ENCODE measurements around the gene PUS10.

DNA sequence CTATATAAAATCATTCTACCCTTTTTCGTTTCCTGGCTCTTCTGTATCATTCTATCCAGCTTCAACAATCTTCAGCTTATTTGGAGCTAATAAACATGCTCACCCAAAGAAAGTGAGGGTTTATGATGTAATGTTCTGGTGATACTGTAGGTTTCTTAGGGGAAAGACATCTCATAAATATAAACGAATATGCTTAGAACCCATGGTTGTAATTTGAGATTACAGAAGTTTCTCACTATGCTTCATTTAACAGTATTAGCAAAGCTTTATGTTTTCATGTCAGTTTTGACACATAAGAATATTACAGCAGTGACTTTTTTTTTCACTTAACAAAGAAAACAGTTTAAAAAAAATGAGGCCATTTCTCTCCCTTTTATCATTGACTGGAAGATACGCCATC is 12.3 kb downstream of the PUS10 start:
- TF ChIP-seq, protein P1, sequence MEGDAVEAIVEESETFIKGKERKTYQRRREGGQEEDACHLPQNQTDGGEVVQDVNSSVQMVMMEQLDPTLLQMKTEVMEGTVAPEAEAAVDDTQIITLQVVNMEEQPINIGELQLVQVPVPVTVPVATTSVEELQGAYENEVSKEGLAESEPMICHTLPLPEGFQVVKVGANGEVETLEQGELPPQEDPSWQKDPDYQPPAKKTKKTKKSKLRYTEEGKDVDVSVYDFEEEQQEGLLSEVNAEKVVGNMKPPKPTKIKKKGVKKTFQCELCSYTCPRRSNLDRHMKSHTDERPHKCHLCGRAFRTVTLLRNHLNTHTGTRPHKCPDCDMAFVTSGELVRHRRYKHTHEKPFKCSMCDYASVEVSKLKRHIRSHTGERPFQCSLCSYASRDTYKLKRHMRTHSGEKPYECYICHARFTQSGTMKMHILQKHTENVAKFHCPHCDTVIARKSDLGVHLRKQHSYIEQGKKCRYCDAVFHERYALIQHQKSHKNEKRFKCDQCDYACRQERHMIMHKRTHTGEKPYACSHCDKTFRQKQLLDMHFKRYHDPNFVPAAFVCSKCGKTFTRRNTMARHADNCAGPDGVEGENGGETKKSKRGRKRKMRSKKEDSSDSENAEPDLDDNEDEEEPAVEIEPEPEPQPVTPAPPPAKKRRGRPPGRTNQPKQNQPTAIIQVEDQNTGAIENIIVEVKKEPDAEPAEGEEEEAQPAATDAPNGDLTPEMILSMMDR (IDR thresholded peaks at IDR 0.05), result no peak
- TF ChIP-seq BHLHE40 (IDR thresholded peaks at IDR 0.05; ENCODE audit: low read depth, low read length) (no peak), POLR2A (IDR thresholded peaks at IDR 0.05; ENCODE audit: low read length) (no peak), CEBPB (IDR thresholded peaks at IDR 0.05) (no peak), KDM5A (IDR thresholded peaks at IDR 0.05) (no peak), ZFP36 (IDR thresholded peaks at IDR 0.05; ENCODE audit: borderline replicate concordance, partially characterized antibody) (no peak), CHD4 (IDR thresholded peaks at IDR 0.05; ENCODE audit: borderline replicate concordance) (no peak), JUN (IDR thresholded peaks at IDR 0.05) (no peak), MAFK (IDR thresholded peaks at IDR 0.05; ENCODE audit: partially characterized antibody) (no peak), PHF8 (IDR thresholded peaks at IDR 0.05; ENCODE audit: borderline replicate concordance, low read depth) (no peak)
- TF ChIP-seq, protein P2, sequence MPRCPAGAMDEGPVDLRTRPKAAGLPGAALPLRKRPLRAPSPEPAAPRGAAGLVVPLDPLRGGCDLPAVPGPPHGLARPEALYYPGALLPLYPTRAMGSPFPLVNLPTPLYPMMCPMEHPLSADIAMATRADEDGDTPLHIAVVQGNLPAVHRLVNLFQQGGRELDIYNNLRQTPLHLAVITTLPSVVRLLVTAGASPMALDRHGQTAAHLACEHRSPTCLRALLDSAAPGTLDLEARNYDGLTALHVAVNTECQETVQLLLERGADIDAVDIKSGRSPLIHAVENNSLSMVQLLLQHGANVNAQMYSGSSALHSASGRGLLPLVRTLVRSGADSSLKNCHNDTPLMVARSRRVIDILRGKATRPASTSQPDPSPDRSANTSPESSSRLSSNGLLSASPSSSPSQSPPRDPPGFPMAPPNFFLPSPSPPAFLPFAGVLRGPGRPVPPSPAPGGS (IDR thresholded peaks at IDR 0.05), result no peak

Measured in A549 (cell line).